GM21528 (cell line): ENCODE measurements around the gene CTSE.

ENCODE experiments used
- ATAC-seq: cut with Tn5 transposase; IDR thresholded peaks from one replicate; pipeline ENCODE4 v1.9.1; 2021; ENCODE audit warnings: mild to moderate bottlenecking, moderate library complexity; ENCODE audit not compliant: unreplicated experiment, low FRiP score

Gene CTSE

GRCh38 chr1:205975387-205975998 lies 48.2 kb downstream of the CTSE start:
- ATAC-seq, result no peak

GRCh38 chr1:205974712-205975111 lies 49.0 kb downstream of the CTSE start:
- no peak for ATAC-seq

- ATAC-seq, result no peak
These were observed 50.1 kb downstream of the CTSE start for GRCh38 chr1:205973377-205974232.

- ATAC-seq, result no peak
These were observed 51.1 kb downstream of the CTSE start for GRCh38 chr1:205972491-205973168.

- no peak for ATAC-seq
These were observed 51.6 kb downstream of the CTSE start for GRCh38 chr1:205972081-205972480.

- no peak for ATAC-seq
These were observed 52.6 kb downstream of the CTSE start for GRCh38 chr1:205971082-205971481.

- ATAC-seq, result no peak
These were observed 53.2 kb downstream of the CTSE start for GRCh38 chr1:205970486-205970885.

- ATAC-seq, result no peak
These were observed 54.5 kb downstream of the CTSE start for GRCh38 chr1:205969229-205969628.

- no peak for ATAC-seq
These were observed 56.0 kb downstream of the CTSE start for GRCh38 chr1:205967554-205968335.

- no peak for ATAC-seq
These were observed 58.4 kb downstream of the CTSE start for GRCh38 chr1:205965036-205965884.

GRCh38 chr1:205963352-205964155 lies 60.1 kb downstream of the CTSE start:
- ATAC-seq, result no peak

- ATAC-seq, result no peak
These were observed 60.9 kb downstream of the CTSE start for GRCh38 chr1:205962821-205963221.

- no peak for ATAC-seq
These were observed 61.5 kb downstream of the CTSE start for GRCh38 chr1:205961991-205962820.

- no peak for ATAC-seq
These were observed 62.3 kb downstream of the CTSE start for GRCh38 chr1:205961405-205961804.

- no peak for ATAC-seq
These were observed 63.9 kb downstream of the CTSE start for GRCh38 chr1:205959789-205960188.
